ENCODE measurements around the gene AGBL4.

The AGBL4 gene

DNA sequence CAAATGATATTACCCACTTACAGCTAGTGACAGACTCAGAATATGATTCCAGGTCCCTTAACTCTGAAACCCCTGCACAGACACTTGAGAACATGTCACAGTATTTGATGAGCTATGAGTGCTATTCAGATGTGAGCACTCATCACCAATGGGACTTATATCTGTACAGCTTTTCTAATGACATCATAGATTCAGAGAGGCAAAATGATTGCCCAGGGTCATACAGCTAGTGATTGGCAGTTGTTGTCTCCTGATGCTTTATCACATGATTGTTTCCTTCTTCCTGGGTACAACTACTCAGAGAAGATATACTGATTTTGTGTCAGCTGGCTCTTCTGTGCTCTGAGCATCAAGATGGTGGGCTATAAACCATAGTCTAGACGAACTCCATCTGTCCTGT, 819.0 kb downstream of the AGBL4 start:
- ChIA-PET POLR2A (no interaction called here), CTCF (no interaction called here)
- Histone ChIP-seq H3K36me3 (ENCODE audit: control insufficient read depth in 2 of 2, insufficient read depth in 1 of 2, low read length in 2 of 2) (no peaks in the 10 kb centered on the region), H3K27ac (ENCODE audit: extremely low read depth, low read depth, low read length) (no peak overlapping the region), H3K9me3 (ENCODE audit: control insufficient read depth, insufficient read depth, low read depth, low read length) (no peaks in the 10 kb centered on the region), H3K4me1 (ENCODE audit: control insufficient read depth, insufficient read depth, low read length) (no peaks in the 10 kb centered on the region), H3K4me3 (ENCODE audit: low read depth, low read length) (no peak overlapping the region)
- TF ChIP-seq ZNF223 (tag by site-specific recombination; IDR thresholded peaks at IDR 0.05): no peak
- no peak for TF ChIP-seq ZNF600 (tag by site-specific recombination; IDR thresholded peaks at IDR 0.05)
- TF ChIP-seq, protein P1, sequence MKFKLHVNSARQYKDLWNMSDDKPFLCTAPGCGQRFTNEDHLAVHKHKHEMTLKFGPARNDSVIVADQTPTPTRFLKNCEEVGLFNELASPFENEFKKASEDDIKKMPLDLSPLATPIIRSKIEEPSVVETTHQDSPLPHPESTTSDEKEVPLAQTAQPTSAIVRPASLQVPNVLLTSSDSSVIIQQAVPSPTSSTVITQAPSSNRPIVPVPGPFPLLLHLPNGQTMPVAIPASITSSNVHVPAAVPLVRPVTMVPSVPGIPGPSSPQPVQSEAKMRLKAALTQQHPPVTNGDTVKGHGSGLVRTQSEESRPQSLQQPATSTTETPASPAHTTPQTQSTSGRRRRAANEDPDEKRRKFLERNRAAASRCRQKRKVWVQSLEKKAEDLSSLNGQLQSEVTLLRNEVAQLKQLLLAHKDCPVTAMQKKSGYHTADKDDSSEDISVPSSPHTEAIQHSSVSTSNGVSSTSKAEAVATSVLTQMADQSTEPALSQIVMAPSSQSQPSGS (tag by site-specific recombination; IDR thresholded peaks at IDR 0.05; ENCODE audit: low read depth): 0 out of 2 replicates have a peak, but pooled peaks have one; percentile 34
- TF ChIP-seq TCF7L2 (IDR thresholded peaks at IDR 0.05; ENCODE audit: borderline replicate concordance, low read depth, low read length): no peak

GRCh38 chr1:49200738-49201137, 823.0 kb downstream of the AGBL4 start:
- CTCF ChIA-PET: no interaction called here
- POLR2A ChIA-PET: no interaction called here
- Histone ChIP-seq H3K4me3 (ENCODE audit: low read depth, low read length) (no peak overlapping the region), H3K4me1 (ENCODE audit: control insufficient read depth, insufficient read depth, low read length) (no peaks in the 10 kb centered on the region), H3K36me3 (ENCODE audit: control insufficient read depth in 2 of 2, insufficient read depth in 1 of 2, low read length in 2 of 2) (no peaks in the 10 kb centered on the region), H3K27ac (ENCODE audit: extremely low read depth, low read depth, low read length) (no peak overlapping the region), H3K9me3 (ENCODE audit: control insufficient read depth, insufficient read depth, low read depth, low read length) (no peaks in the 10 kb centered on the region)
- TF ChIP-seq ZNF768 (tag by site-specific recombination; IDR thresholded peaks at IDR 0.05): no peak
- TF ChIP-seq ZNF654 (tag by site-specific recombination; IDR thresholded peaks at IDR 0.05; ENCODE audit: low read depth): no peak
- no peak for TF ChIP-seq ZFP41 (tag by site-specific recombination; IDR thresholded peaks at IDR 0.05; ENCODE audit: borderline replicate concordance)
- no peak for TF ChIP-seq KLF7 (tag by site-specific recombination; IDR thresholded peaks at IDR 0.05; ENCODE audit: borderline replicate concordance)
- no peak for TF ChIP-seq ZFP3 (tag by site-specific recombination; IDR thresholded peaks at IDR 0.05; ENCODE audit: low read depth)
- TF ChIP-seq ZNF114 (tag by site-specific recombination; IDR thresholded peaks at IDR 0.05): no peak
- no peak for TF ChIP-seq ZNF626 (tag by site-specific recombination; IDR thresholded peaks at IDR 0.05)
- TF ChIP-seq ZNF548 (tag by site-specific recombination; IDR thresholded peaks at IDR 0.05): no peak
- no peak for TF ChIP-seq ZNF248 (tag by site-specific recombination; IDR thresholded peaks at IDR 0.05)

- no peaks in the 10 kb centered on the region for H3K36me3 ChIP-seq (ENCODE audit: control insufficient read depth in 2 of 2, insufficient read depth in 1 of 2, low read length in 2 of 2)
- POLR2A ChIA-PET: no interaction called here
- no peaks in the 10 kb centered on the region for H3K4me1 ChIP-seq (ENCODE audit: control insufficient read depth, insufficient read depth, low read length)
- no peaks in the 10 kb centered on the region for H3K9me3 ChIP-seq (ENCODE audit: control insufficient read depth, insufficient read depth, low read depth, low read length)
- no peak overlapping the region for H3K27ac ChIP-seq (ENCODE audit: extremely low read depth, low read depth, low read length)
- H3K4me3 ChIP-seq (ENCODE audit: low read depth, low read length): no peak overlapping the region
- CTCF ChIA-PET: no interaction called here
- TF ChIP-seq KLF1 (tag by site-specific recombination; IDR thresholded peaks at IDR 0.05) (no peak), ZNF600 (tag by site-specific recombination; IDR thresholded peaks at IDR 0.05) (no peak), ZNF560 (tag by site-specific recombination; IDR thresholded peaks at IDR 0.05; ENCODE audit: borderline replicate concordance) (no peak), ZNF585B (tag by site-specific recombination; IDR thresholded peaks at IDR 0.05) (no peak), ZNF837 (tag by site-specific recombination; IDR thresholded peaks at IDR 0.05) (no peak), ZBTB21 (tag by site-specific recombination; IDR thresholded peaks at IDR 0.05) (no peak), IKZF3 (tag by site-specific recombination; IDR thresholded peaks at IDR 0.05) (no peak), KLF7 (tag by site-specific recombination; IDR thresholded peaks at IDR 0.05; ENCODE audit: borderline replicate concordance) (no peak), ZNF10 (tag by site-specific recombination; IDR thresholded peaks at IDR 0.05) (no peak), ZNF658 (tag by site-specific recombination; IDR thresholded peaks at IDR 0.05) (no peak), KLF8 (tag by site-specific recombination; IDR thresholded peaks at IDR 0.05) (no peak), ZNF426 (tag by site-specific recombination; IDR thresholded peaks at IDR 0.05) (no peak)
- TF ChIP-seq, protein P2, sequence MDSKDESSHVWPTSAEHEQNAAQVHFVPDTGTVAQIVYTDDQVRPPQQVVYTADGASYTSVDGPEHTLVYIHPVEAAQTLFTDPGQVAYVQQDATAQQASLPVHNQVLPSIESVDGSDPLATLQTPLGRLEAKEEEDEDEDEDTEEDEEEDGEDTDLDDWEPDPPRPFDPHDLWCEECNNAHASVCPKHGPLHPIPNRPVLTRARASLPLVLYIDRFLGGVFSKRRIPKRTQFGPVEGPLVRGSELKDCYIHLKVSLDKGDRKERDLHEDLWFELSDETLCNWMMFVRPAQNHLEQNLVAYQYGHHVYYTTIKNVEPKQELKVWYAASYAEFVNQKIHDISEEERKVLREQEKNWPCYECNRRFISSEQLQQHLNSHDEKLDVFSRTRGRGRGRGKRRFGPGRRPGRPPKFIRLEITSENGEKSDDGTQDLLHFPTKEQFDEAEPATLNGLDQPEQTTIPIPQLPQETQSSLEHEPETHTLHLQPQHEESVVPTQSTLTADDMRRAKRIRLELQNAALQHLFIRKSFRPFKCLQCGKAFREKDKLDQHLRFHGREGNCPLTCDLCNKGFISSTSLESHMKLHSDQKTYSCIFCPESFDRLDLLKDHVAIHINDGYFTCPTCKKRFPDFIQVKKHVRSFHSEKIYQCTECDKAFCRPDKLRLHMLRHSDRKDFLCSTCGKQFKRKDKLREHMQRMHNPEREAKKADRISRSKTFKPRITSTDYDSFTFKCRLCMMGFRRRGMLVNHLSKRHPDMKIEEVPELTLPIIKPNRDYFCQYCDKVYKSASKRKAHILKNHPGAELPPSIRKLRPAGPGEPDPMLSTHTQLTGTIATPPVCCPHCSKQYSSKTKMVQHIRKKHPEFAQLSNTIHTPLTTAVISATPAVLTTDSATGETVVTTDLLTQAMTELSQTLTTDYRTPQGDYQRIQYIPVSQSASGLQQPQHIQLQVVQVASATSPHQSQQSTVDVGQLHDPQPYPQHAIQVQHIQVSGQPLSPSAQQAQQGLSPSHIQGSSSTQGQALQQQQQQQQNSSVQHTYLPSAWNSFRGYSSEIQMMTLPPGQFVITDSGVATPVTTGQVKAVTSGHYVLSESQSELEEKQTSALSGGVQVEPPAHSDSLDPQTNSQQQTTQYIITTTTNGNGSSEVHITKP (tag by site-specific recombination; IDR thresholded peaks at IDR 0.05): no peak
- TF ChIP-seq, protein P3, sequence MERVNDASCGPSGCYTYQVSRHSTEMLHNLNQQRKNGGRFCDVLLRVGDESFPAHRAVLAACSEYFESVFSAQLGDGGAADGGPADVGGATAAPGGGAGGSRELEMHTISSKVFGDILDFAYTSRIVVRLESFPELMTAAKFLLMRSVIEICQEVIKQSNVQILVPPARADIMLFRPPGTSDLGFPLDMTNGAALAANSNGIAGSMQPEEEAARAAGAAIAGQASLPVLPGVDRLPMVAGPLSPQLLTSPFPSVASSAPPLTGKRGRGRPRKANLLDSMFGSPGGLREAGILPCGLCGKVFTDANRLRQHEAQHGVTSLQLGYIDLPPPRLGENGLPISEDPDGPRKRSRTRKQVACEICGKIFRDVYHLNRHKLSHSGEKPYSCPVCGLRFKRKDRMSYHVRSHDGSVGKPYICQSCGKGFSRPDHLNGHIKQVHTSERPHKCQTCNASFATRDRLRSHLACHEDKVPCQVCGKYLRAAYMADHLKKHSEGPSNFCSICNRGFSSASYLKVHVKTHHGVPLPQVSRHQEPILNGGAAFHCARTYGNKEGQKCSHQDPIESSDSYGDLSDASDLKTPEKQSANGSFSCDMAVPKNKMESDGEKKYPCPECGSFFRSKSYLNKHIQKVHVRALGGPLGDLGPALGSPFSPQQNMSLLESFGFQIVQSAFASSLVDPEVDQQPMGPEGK (tag by site-specific recombination; IDR thresholded peaks at IDR 0.05): no peak
- TF ChIP-seq, protein P4, sequence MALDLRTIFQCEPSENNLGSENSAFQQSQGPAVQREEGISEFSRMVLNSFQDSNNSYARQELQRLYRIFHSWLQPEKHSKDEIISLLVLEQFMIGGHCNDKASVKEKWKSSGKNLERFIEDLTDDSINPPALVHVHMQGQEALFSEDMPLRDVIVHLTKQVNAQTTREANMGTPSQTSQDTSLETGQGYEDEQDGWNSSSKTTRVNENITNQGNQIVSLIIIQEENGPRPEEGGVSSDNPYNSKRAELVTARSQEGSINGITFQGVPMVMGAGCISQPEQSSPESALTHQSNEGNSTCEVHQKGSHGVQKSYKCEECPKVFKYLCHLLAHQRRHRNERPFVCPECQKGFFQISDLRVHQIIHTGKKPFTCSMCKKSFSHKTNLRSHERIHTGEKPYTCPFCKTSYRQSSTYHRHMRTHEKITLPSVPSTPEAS (tag by site-specific recombination; IDR thresholded peaks at IDR 0.05): no peak
These were observed 824.2 kb downstream of the AGBL4 start for GRCh38 chr1:49199564-49199963.

All from HEK293 (cell line).